ENCODE measurements around the gene STAT3. TPM values are rescaled to one million over a fixed set of nuclear protein-coding genes. Genes with fewer than 3 reads are reported as not detected.

The STAT3 gene
- total RNA-seq, 1 experiment from 2014 or later = 61.0 TPM

- ChIA-PET POLR2A (interaction anchor here (0.6 to 7.9 kb wide), 5 partner anchors 11 to 144 kb away, joined by 3 to 88 read pairs (median 6); partner anchors contain the start of gene CAVIN1), CTCF (interaction anchor here (1.2 to 2.1 kb wide), 4 partner anchors 10 to 117 kb away, joined by 3 to 16 read pairs (median 6); no protein-coding TSS in a partner anchor), RAD21 (ENCODE audit: low non-redundant PET in 1 of 2, low total read pairs in 2 of 2, uncharacterized antibody in 2 of 2, unreplicated experiment in 2 of 2) (interaction anchor here in 1 of 2 experiments (0.9 to 1.2 kb wide), 2 partner anchors 13 to 117 kb away, joined by 4 to 5 read pairs; partner anchors contain the start of gene CAVIN1)
- Histone ChIP-seq H3K9me3 (ENCODE audit: control insufficient read depth in 1 of 2, insufficient read depth in 1 of 2, low read depth in 1 of 2, low read length in 2 of 2) (no peaks in the 10 kb centered on the region), H4K20me1 (ENCODE audit: insufficient read depth) (peaks cover 6% of the 10 kb centered on the region; the same call in 1 of the 2 replicates), H3K27me3 (ENCODE audit: insufficient read depth, low read length) (no peaks in the 10 kb centered on the region), H3K79me2 (ENCODE audit: insufficient read depth, low read length) (peaks cover 94% of the 10 kb centered on the region), H2AFZ (ENCODE audit: low read depth, low read length, poor library complexity, severe bottlenecking) (no peak overlapping the region), H3K4me3 (replicated peaks in 1 of 2; ENCODE audit: low read depth in 1 of 2, low read length in 2 of 2) (peak overlapping the region in 1 of 2 experiments; percentile 46; a peak in 1 of 4 replicates), H3K27ac (ENCODE audit: low read depth, low read length) (peak overlapping the region; percentile 75), H3K36me3 (ENCODE audit: control insufficient read depth in 1 of 2, insufficient read depth in 2 of 2, low read length in 2 of 2) (peaks cover 0 to 6% of the 10 kb centered on the region in 2 experiments; a peak in 1 of 4 replicates), H3K9me2 (ENCODE audit: insufficient read depth) (no peaks in the 10 kb centered on the region), H3K9ac (ENCODE audit: low read length) (peak overlapping the region; percentile 63), H3K4me2 (ENCODE audit: low read length) (peak overlapping the region; percentile 88), H3K4me1 (ENCODE audit: control insufficient read depth in 1 of 2, insufficient read depth in 2 of 2, low read length in 2 of 2) (peaks cover 51 to 79% of the 10 kb centered on the region in 2 experiments)
- ATAC-seq (no peak), DNase-seq (ENCODE audit: low read depth, low spot score) (no peak)
- TF ChIP-seq POLR2AphosphoS5 (IDR thresholded peaks at IDR 0.05; ENCODE audit: low read depth, low read length) = no peak
- no peak for TF ChIP-seq CEBPB (IDR thresholded peaks at IDR 0.05; ENCODE audit: low read depth)
- no peak for TF ChIP-seq RAD21 (IDR thresholded peaks at IDR 0.05; ENCODE audit: low read depth)
- no peak for TF ChIP-seq REST (IDR thresholded peaks at IDR 0.05; ENCODE audit: low read depth)
- TF ChIP-seq YY1 (IDR thresholded peaks at IDR 0.05; ENCODE audit: extremely low read depth, insufficient replicate concordance, low read depth, low read length) = no peak
- TF ChIP-seq ZBTB33 (IDR thresholded peaks at IDR 0.05; ENCODE audit: extremely low read depth, insufficient replicate concordance, low read length) = no peak
- TF ChIP-seq FOSL1 (IDR thresholded peaks at IDR 0.05; ENCODE audit: low read depth) = no peak
- TF ChIP-seq SRF (IDR thresholded peaks at IDR 0.05; ENCODE audit: low read depth) = no peak
- intact Hi-C loops (cut with micrococcal nuclease) = no loop called here
- BruUV-seq (replicated peaks) = no TSS peak
Measured at GRCh38 chr17:42410319-42410685, 22.1 kb upstream of the STAT3 start.
